GM23338 (cell line): Measurements from ENCODE around the gene HTT-AS. TPM values are rescaled to one million over a fixed set of nuclear protein-coding genes. Genes with fewer than 3 reads are reported as not detected.

Experiments used
- ATAC-seq: fragments of 200-7000 bp; cut with Tn5 transposase; 3 replicates; pipeline ENCODE4 v1.9.1; 2020
- DNase-seq: peaks from one replicate; pipeline ENCODE4 v3.0.0-alpha.2; 2015; ENCODE audit warnings: low spot score
- H2AFZ ChIP-seq: fragments of 200-600 bp; sonication (generic); 2 replicates; pipeline ENCODE4 v1.8.0; 2016; ENCODE audit warnings: antibody characterized with exemption, mild to moderate bottlenecking, moderate library complexity
- H3F3A ChIP-seq: fragments of 200-600 bp; sonication (generic); replicated peaks from 2 replicates; pipeline ENCODE4 v1.8.0; 2017; ENCODE audit warnings: antibody characterized with exemption, mixed run types, low read depth
- H3K27ac ChIP-seq: fragments of 200-600 bp; sonication (generic); 2 replicates; pipeline ENCODE4 v1.6.1; 2016; ENCODE audit warnings: low read depth
- H3K27me3 ChIP-seq: fragments of 200-600 bp; sonication (generic); 2 replicates; pipeline ENCODE4 v1.8.0; 2016; ENCODE audit warnings: mild to moderate bottlenecking, mixed run types, moderate library complexity; ENCODE audit not compliant: insufficient read depth
- H3K36me3 ChIP-seq: fragments of 200-600 bp; sonication (generic); 2 replicates; pipeline ENCODE4 v1.8.0; 2016; ENCODE audit warnings: mild to moderate bottlenecking; ENCODE audit not compliant: insufficient read depth
- H3K4me1 ChIP-seq: fragments of 200-600 bp; sonication (generic); 2 replicates; pipeline ENCODE4 v1.8.0; 2016; ENCODE audit warnings: mild to moderate bottlenecking, moderate library complexity; ENCODE audit not compliant: insufficient read depth
- H3K4me2 ChIP-seq: fragments of 200-600 bp; sonication (generic); 2 replicates; pipeline ENCODE4 v1.7.1; 2017; ENCODE audit warnings: mixed run types
- H3K4me3 ChIP-seq: fragments of 200-600 bp; sonication (generic); 2 replicates; pipeline ENCODE4 v1.6.1; 2016; ENCODE audit warnings: mixed run types
- H3K79me2 ChIP-seq: fragments of 200-600 bp; sonication (generic); replicated peaks from 2 replicates; pipeline ENCODE4 v1.8.0; 2017; ENCODE audit warnings: mild to moderate bottlenecking; ENCODE audit not compliant: insufficient read depth
- H3K9me2 ChIP-seq: fragments of 200-600 bp; sonication (generic); 2 replicates; pipeline ENCODE4 v1.8.0; 2017; ENCODE audit not compliant: insufficient read depth
- H4K20me1 ChIP-seq: fragments of 200-600 bp; sonication (generic); replicated peaks from 2 replicates; pipeline ENCODE4 v1.8.0; 2017; ENCODE audit warnings: mild to moderate bottlenecking; ENCODE audit not compliant: insufficient read depth
- H3K27ac Mint-ChIP-seq: 2 replicates; pipeline ENCODE4 v1.8.0; 2020; ENCODE audit warnings: inconsistent platforms, mild to moderate bottlenecking, moderate library complexity, mixed read lengths
- H3K27me3 Mint-ChIP-seq: 3 replicates; pipeline ENCODE4 v1.8.0; 2022; ENCODE audit warnings: low read depth, mild to moderate bottlenecking, moderate library complexity, mixed read lengths, inconsistent platforms; ENCODE audit not compliant: insufficient read depth, poor library complexity
- H3K36me3 Mint-ChIP-seq: 3 replicates; pipeline ENCODE4 v1.8.0; 2021; ENCODE audit warnings: low read depth, mild to moderate bottlenecking, inconsistent platforms, moderate library complexity, mixed read lengths
- H3K4me1 Mint-ChIP-seq: 3 replicates; pipeline ENCODE4 v1.8.0; 2020; ENCODE audit warnings: mild to moderate bottlenecking, inconsistent platforms, mixed read lengths
- H3K4me3 Mint-ChIP-seq: 3 replicates; pipeline ENCODE4 v1.8.0; 2021; ENCODE audit warnings: moderate library complexity, mild to moderate bottlenecking, inconsistent platforms, mixed read lengths
- H3K9me3 Mint-ChIP-seq: 3 replicates; pipeline ENCODE4 v1.8.0; 2020; ENCODE audit warnings: moderate library complexity, mild to moderate bottlenecking, inconsistent platforms, mixed read lengths
- CREB1 ChIP-seq: fragments of 250-450 bp; sonication (Bioruptor Pico); IDR thresholded peaks from 2 replicates; pipeline ENCODE4 v1.5.0; 2020; ENCODE audit warnings: low read depth, mild to moderate bottlenecking, moderate library complexity
- ETS1 ChIP-seq: IDR thresholded peaks from 2 replicates; pipeline ENCODE4 v1.6.1; 2016; ENCODE audit warnings: antibody characterized with exemption
- EZH2 ChIP-seq: fragments of 200-600 bp; sonication (generic); IDR thresholded peaks from one replicate; pipeline ENCODE4 v1.8.0; 2017; ENCODE audit warnings: antibody characterized with exemption, mild to moderate bottlenecking, low read depth; ENCODE audit not compliant: unreplicated experiment
- EZH2phosphoT487 ChIP-seq: fragments of 200-600 bp; sonication (generic); IDR thresholded peaks from one replicate; pipeline ENCODE4 v1.8.1; 2018; ENCODE audit warnings: antibody characterized with exemption; ENCODE audit not compliant: unreplicated experiment
- JUNB ChIP-seq: IDR thresholded peaks from one replicate; pipeline ENCODE4 v1.6.1; 2016; ENCODE audit warnings: antibody characterized with exemption; ENCODE audit not compliant: unreplicated experiment
- NANOG ChIP-seq: IDR thresholded peaks from 2 replicates; pipeline ENCODE4 v1.6.1; 2016; ENCODE audit warnings: antibody characterized with exemption, borderline replicate concordance
- POLR2AphosphoS5 ChIP-seq: IDR thresholded peaks from 2 replicates; pipeline ENCODE4 v1.6.1; 2016; ENCODE audit warnings: antibody characterized with exemption, low read depth
- STAT1 ChIP-seq: IDR thresholded peaks from one replicate; pipeline ENCODE4 v1.6.1; 2016; ENCODE audit warnings: antibody characterized with exemption; ENCODE audit not compliant: unreplicated experiment
- ZNF114 ChIP-seq: fragments of 250-450 bp; sonication (Bioruptor Pico); IDR thresholded peaks from 2 replicates; pipeline ENCODE4 v1.5.0; 2020; ENCODE audit warnings: mild to moderate bottlenecking, moderate library complexity
- ZNF331 ChIP-seq: fragments of 250-450 bp; sonication (Bioruptor Pico); IDR thresholded peaks from 2 replicates; pipeline ENCODE4 v1.5.0; 2020; ENCODE audit warnings: low read depth, mild to moderate bottlenecking, moderate library complexity
- ZNF462 ChIP-seq: fragments of 250-450 bp; sonication (Bioruptor Pico); IDR thresholded peaks from 2 replicates; pipeline ENCODE4 v1.5.0; 2020; ENCODE audit warnings: mild to moderate bottlenecking, moderate library complexity
- polyA plus RNA-seq: library from polyadenylated mRNA; unstranded; fragments of >200 nt; fragmentation: Nextera tagmentation; extraction: Ambion mirVana; gene quantifications from 2 replicates; pipeline ENCODE4 v1.2.1, GENCODE V29; 2016
- total RNA-seq: library from RNA; depleted of rRNA; stranded (reverse); fragments of >200 nt; shearing (Covaris generic); gene quantifications from 2 replicates; pipeline ENCODE4 v1.2.3, GENCODE V29; 2014
- TF ChIP-seq, protein P1 (sequence below), 2 experiments: fragments of 200-600 bp in 1 of 2; sonication (generic) in 1 of 2; conservative IDR thresholded peaks; 2 replicates each; pipeline versions ENCODE4 v1.5.1 to v1.6.1; 2016 to 2017; ENCODE audit warnings: antibody characterized with exemption in 2 of 2, low read depth in 2 of 2, mild to moderate bottlenecking in 2 of 2, moderate library complexity in 1 of 2
- TF ChIP-seq, protein P2 (sequence below): IDR thresholded peaks from one replicate; pipeline ENCODE4 v1.6.1; 2018; ENCODE audit warnings: antibody characterized with exemption; ENCODE audit not compliant: unreplicated experiment

HTT-AS gene
- total and polyA plus RNA-seq, 2 experiments from 2014 or later: not detected

DNA sequence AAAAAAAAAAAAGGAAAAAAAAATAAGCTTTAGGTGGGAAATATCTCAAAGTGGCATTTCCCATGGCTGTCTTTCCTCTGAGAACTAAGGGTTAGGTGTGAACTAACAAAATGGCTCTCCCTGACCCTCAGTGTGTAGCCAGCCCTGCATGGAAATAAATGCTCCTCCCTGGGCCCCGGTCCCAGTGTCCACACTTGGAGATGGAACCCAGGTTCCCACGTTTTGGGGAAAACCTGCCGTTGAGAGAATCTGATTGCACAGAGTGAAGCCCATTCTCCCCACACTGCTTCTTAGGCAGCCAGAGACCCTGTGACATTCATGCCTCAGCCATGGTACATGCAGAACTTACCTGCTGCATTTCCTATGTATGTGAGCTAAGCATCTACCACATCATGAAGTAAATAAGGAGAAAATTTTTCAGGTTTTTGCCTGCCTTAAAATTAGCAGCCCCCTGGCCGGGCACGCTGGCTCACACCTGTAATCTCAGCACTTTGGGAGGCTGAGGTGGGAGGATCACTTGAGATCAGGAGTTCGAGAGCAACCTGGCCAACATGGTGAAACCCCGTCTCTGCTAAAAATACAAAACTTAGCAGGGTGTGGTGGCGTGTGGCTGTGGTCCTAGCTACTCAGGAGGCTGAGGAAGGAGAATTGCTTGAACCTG, 34.5 kb downstream of the HTT-AS start:
- Histone ChIP-seq H3K27me3 (no peaks in the 10 kb centered on the region), H3K4me3 (no peak overlapping the region), H3K9me2 (no peaks in the 10 kb centered on the region), H3K36me3 (no peaks in the 10 kb centered on the region), H3K79me2 (no peaks in the 10 kb centered on the region), H4K20me1 (no peaks in the 10 kb centered on the region; the same call in 1 of the 2 replicates), H2AFZ (no peak overlapping the region), H3K4me2 (no peak overlapping the region), H3F3A (no peaks in the 10 kb centered on the region), H3K27ac (no peak overlapping the region), H3K4me1 (peaks cover 5% of the 10 kb centered on the region; the same call in 1 of the 2 replicates)
- Mint-ChIP-seq H3K27me3 (peaks cover 19% of the 10 kb centered on the region), H3K9me3 (no peaks in the 10 kb centered on the region), H3K27ac (no peak overlapping the region), H3K4me1 (peaks cover 17% of the 10 kb centered on the region), H3K4me3 (no peak overlapping the region), H3K36me3 (no peaks in the 10 kb centered on the region)
- no peak for ATAC-seq
- no peak for TF ChIP-seq POLR2AphosphoS5
- TF ChIP-seq STAT1: no peak
- TF ChIP-seq JUNB: no peak
- TF ChIP-seq CREB1: no peak
- TF ChIP-seq, protein P1, sequence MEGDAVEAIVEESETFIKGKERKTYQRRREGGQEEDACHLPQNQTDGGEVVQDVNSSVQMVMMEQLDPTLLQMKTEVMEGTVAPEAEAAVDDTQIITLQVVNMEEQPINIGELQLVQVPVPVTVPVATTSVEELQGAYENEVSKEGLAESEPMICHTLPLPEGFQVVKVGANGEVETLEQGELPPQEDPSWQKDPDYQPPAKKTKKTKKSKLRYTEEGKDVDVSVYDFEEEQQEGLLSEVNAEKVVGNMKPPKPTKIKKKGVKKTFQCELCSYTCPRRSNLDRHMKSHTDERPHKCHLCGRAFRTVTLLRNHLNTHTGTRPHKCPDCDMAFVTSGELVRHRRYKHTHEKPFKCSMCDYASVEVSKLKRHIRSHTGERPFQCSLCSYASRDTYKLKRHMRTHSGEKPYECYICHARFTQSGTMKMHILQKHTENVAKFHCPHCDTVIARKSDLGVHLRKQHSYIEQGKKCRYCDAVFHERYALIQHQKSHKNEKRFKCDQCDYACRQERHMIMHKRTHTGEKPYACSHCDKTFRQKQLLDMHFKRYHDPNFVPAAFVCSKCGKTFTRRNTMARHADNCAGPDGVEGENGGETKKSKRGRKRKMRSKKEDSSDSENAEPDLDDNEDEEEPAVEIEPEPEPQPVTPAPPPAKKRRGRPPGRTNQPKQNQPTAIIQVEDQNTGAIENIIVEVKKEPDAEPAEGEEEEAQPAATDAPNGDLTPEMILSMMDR (conservative IDR thresholded peaks at IDR 0.05; ENCODE audit: low read depth in 2 of 2): no peak
- no peak for TF ChIP-seq ZNF331 (CRISPR knock-in tag)
- TF ChIP-seq, protein P2, sequence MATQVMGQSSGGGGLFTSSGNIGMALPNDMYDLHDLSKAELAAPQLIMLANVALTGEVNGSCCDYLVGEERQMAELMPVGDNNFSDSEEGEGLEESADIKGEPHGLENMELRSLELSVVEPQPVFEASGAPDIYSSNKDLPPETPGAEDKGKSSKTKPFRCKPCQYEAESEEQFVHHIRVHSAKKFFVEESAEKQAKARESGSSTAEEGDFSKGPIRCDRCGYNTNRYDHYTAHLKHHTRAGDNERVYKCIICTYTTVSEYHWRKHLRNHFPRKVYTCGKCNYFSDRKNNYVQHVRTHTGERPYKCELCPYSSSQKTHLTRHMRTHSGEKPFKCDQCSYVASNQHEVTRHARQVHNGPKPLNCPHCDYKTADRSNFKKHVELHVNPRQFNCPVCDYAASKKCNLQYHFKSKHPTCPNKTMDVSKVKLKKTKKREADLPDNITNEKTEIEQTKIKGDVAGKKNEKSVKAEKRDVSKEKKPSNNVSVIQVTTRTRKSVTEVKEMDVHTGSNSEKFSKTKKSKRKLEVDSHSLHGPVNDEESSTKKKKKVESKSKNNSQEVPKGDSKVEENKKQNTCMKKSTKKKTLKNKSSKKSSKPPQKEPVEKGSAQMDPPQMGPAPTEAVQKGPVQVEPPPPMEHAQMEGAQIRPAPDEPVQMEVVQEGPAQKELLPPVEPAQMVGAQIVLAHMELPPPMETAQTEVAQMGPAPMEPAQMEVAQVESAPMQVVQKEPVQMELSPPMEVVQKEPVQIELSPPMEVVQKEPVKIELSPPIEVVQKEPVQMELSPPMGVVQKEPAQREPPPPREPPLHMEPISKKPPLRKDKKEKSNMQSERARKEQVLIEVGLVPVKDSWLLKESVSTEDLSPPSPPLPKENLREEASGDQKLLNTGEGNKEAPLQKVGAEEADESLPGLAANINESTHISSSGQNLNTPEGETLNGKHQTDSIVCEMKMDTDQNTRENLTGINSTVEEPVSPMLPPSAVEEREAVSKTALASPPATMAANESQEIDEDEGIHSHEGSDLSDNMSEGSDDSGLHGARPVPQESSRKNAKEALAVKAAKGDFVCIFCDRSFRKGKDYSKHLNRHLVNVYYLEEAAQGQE: no peak
- no peak for TF ChIP-seq EZH2
- TF ChIP-seq ETS1: no peak
- no peak for TF ChIP-seq ZNF114
- no peak for TF ChIP-seq EZH2phosphoT487
- no peak for TF ChIP-seq ZNF462 (CRISPR knock-in tag)
- TF ChIP-seq NANOG: no peak
- no peak for DNase-seq
